SH-SY5Y (cell line): Measurements from ENCODE around the gene RBM6.

Experiments
- GATA2 ChIP-seq: IDR thresholded peaks from 2 replicates; pipeline ENCODE4 v1.6.1; 2011; ENCODE audit warnings: mild to moderate bottlenecking, low read depth, low read length
- GATA3 ChIP-seq: IDR thresholded peaks from 2 replicates; pipeline ENCODE4 v1.6.1; 2011; ENCODE audit warnings: low read depth, mild to moderate bottlenecking, low read length, moderate library complexity

- TF ChIP-seq GATA3 (no peak), GATA2 (no peak)
These were observed 105.0 kb downstream of the RBM6 start for GRCh38 chr3:50044976-50045375.
